ENCODE measurements around the gene AQP3.
"Not testable (repeated sequence)": the region's sequence is repeated elsewhere in the genome, so short reads cannot be mapped to it uniquely, and the experiment has no call there.

DNA sequence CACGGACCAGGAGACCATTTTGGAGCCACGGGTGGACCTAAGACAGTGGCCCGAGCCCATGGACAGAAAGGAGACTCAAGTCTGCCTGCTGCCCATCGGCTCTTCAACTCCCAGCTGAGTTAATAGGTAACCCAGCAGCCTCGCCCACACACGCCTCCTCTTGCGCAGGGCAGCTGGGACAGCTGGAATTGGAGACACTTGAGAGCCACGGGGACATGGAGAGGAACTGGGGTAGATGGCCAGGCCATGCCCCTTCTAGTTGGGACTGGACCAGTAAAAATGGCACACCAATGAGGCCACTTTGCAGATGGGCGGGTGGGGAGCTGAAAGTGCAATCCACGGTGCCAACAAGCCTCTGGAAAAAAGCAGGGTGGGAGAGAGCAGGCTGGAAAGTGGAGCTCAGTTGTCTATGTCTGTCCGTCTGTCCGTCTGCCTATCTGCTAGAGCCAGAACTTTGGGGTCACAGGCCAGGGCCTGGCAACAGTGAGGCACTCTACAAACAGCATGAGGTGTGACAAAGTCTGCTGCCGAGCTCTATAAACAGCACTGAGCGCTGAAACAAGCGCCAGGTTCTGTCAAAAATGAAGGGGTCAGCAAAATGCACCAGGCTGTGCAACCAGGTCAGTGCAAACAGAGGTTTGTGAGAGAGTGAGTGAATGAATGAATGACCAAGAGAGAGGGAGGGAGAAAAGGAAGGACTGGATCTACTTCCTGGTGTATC is 52.1 kb downstream of the AQP3 start:
- TF ChIP-seq EZH2phosphoT487 (IDR thresholded peaks at IDR 0.05; ENCODE audit: insufficient read depth, low read depth); EZH2 (IDR thresholded peaks at IDR 0.05; ENCODE audit: insufficient read depth, poor library complexity, severe bottlenecking): not testable (repeated sequence)

Data from GM23248 (cell line).